ENCODE data around the gene CORO1C. TPM values are rescaled to one million over a fixed set of nuclear protein-coding genes. Genes with fewer than 3 reads are reported as not detected.

The CORO1C gene
- total and polyA plus RNA-seq, 4 donors, result 23.2 to 58.6 (median 41.9) TPM

- Histone ChIP-seq H3K27me3 (ENCODE audit: control insufficient read depth in 4 of 4, insufficient read depth in 4 of 4, low read length in 3 of 4) (no peaks in the 10 kb centered on the region), H3K4me1 (ENCODE audit: control insufficient read depth in 4 of 4, insufficient read depth in 4 of 4, low read length in 3 of 4) (peaks cover 0 to 12% (median 8%) of the 10 kb centered on the region in 4 donors), H3K4me3 (ENCODE audit: low read depth in 1 of 3, low read length in 3 of 3) (no peak overlapping the region), H3K9ac (ENCODE audit: low read depth in 1 of 2, low read length in 2 of 2) (no peak overlapping the region), H3K9me3 (ENCODE audit: control insufficient read depth in 4 of 4, low read length in 3 of 4) (no peaks in the 10 kb centered on the region), H3K27ac (ENCODE audit: low read depth in 1 of 2, low read length in 2 of 2) (no peak overlapping the region), H3K36me3 (ENCODE audit: control insufficient read depth in 4 of 4, insufficient read depth in 3 of 4, low read depth in 1 of 4, low read length in 3 of 4) (peaks cover 0 to 2% (median 0%) of the 10 kb centered on the region in 4 donors)
- 84% methylated on average over 6 of the region's 6 CpGs for WGBS
- no peak for DNase-seq (ENCODE audit: low spot score)
- TF ChIP-seq HNF4A (conservative IDR thresholded peaks at IDR 0.05) (no peak), YY1 (IDR thresholded peaks at IDR 0.05) (no peak), EGR1 (IDR thresholded peaks at IDR 0.05; ENCODE audit: low read depth in 2 of 2) (no peak), HNF4G (IDR thresholded peaks at IDR 0.05) (no peak), RXRA (IDR thresholded peaks at IDR 0.05) (no peak), FOXA2 (IDR thresholded peaks at IDR 0.05) (no peak), REST (IDR thresholded peaks at IDR 0.05) (no peak), MAX (IDR thresholded peaks at IDR 0.05) (no peak), ZBTB33 (IDR thresholded peaks at IDR 0.05) (no peak), FOXA1 (IDR thresholded peaks at IDR 0.05) (no peak), NR2F2 (IDR thresholded peaks at IDR 0.05) (no peak), RAD21 (IDR thresholded peaks at IDR 0.05) (no peak), SP1 (IDR thresholded peaks at IDR 0.05) (no peak), GABPA (IDR thresholded peaks at IDR 0.05 in 1 of 2, conservative IDR thresholded peaks at IDR 0.05 in 1 of 2) (no peak), CTCF (IDR thresholded peaks at IDR 0.05; ENCODE audit: low read depth, low read length, missing input control) (no peak), JUND (IDR thresholded peaks at IDR 0.05) (no peak), TAF1 (conservative IDR thresholded peaks at IDR 0.05) (no peak), ATF3 (IDR thresholded peaks at IDR 0.05) (no peak)
Observed at GRCh38 chr12:108686780-108687179, 44.5 kb downstream of the CORO1C start.

Data from liver (tissue), 9 donors.